GM12878 (cell line): Measurements from ENCODE around the gene SYK.

Experiments used
- BHLHE40 ChIP-seq, 2 experiments: fragments of 450-650 bp in 1 of 2; IDR thresholded peaks; 2 replicates each; pipeline ENCODE4 v1.6.1; 2011 to 2017; ENCODE audit warnings: low read depth in 2 of 2, borderline replicate concordance in 1 of 2, improper control_type of control experiment in 1 of 2, low read length in 1 of 2, mild to moderate bottlenecking in 1 of 2
- RAD51 ChIP-seq: fragments of 450-650 bp; IDR thresholded peaks from 2 replicates; pipeline ENCODE4 v1.6.1; 2016; ENCODE audit warnings: moderate library complexity, mild to moderate bottlenecking, inconsistent platforms
- ZNF274 ChIP-seq: IDR thresholded peaks from one replicate; pipeline ENCODE4 v1.8.0; 2011; ENCODE audit not compliant: insufficient read length, insufficient read depth
- TF ChIP-seq, protein P1 (sequence below), 3 experiments: IDR thresholded peaks in 2 of 3; conservative IDR thresholded peaks in 1 of 3; 2 replicates each; pipeline ENCODE4 v1.5.1; 2011; ENCODE audit warnings: low read depth in 3 of 3, low read length in 3 of 3, mild to moderate bottlenecking in 3 of 3, control low read depth in 2 of 3, moderate library complexity in 2 of 3, inconsistent platforms in 1 of 3, mixed read lengths in 1 of 3; ENCODE audit not compliant: control insufficient read depth in 2 of 3, insufficient read depth in 1 of 3; ENCODE audit errors: extremely low read depth in 1 of 3

DNA sequence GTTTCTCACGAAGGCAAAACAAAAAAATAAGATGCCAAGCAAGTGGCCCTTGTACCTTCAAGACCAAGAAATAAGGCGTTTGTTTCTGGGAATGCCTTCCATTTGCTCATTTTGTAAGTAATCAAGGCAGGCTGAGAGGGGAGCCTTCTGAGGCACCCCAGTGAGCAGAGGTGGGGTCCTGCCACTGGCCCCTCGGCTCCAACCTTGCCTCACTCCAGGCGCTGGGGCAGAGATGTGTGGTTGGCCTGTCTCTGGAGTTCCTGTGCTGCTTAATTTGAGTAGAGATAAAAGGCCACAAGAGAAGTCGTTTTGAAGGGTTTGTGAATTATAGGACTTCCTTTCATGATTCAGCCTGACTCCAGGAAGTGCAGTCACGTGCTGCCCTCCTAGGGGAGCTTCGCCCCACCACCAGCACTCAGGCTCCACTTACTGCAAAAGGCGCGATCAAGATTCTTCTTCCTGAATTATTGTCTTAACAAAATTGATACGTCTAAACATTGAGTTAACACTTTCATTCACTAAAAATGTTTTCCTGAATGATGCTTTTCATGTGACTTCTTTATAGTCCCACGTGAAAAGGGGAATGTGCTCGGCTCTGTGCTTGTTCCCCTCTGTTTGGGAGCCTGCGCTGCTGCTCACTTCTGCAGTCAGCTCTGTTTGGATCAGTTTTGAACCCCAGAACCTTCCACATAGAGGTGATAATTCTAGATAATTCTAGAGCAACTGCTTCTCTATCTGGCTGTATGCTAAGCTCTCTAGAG is 13.7 kb downstream of the SYK start:
- TF ChIP-seq ZNF274 (no peak), BHLHE40 (IDR thresholded peaks at IDR 0.05; ENCODE audit: borderline replicate concordance in 1 of 2, low read depth in 2 of 2, low read length in 1 of 2) (peak; percentile 59 to 74; a peak in 3 of 4 replicates), RAD51 (peak; percentile 31; the same call in 1 of the 2 replicates)
- TF ChIP-seq, protein P1, sequence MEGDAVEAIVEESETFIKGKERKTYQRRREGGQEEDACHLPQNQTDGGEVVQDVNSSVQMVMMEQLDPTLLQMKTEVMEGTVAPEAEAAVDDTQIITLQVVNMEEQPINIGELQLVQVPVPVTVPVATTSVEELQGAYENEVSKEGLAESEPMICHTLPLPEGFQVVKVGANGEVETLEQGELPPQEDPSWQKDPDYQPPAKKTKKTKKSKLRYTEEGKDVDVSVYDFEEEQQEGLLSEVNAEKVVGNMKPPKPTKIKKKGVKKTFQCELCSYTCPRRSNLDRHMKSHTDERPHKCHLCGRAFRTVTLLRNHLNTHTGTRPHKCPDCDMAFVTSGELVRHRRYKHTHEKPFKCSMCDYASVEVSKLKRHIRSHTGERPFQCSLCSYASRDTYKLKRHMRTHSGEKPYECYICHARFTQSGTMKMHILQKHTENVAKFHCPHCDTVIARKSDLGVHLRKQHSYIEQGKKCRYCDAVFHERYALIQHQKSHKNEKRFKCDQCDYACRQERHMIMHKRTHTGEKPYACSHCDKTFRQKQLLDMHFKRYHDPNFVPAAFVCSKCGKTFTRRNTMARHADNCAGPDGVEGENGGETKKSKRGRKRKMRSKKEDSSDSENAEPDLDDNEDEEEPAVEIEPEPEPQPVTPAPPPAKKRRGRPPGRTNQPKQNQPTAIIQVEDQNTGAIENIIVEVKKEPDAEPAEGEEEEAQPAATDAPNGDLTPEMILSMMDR (IDR thresholded peaks at IDR 0.05 in 2 of 3, conservative IDR thresholded peaks at IDR 0.05 in 1 of 3; ENCODE audit: control insufficient read depth in 2 of 3, extremely low read depth in 1 of 3, insufficient read depth in 1 of 3, low read depth in 3 of 3, low read length in 3 of 3), result no peak
